Natural killer cell treated with Interleukin-12 subunit alpha and Interleukin-12 subunit beta and Interleukin-15 and Interleukin-18, amount 100 ng/mL, for 72 hours (primary cell): ENCODE results near the gene MRPL58. TPM values are rescaled to one million over a fixed set of nuclear protein-coding genes. Genes with fewer than 3 reads are reported as not detected.
A peak's percentile ranks its signal among the peaks of the same experiment; 100 is the strongest.
"Not testable (repeated sequence)": the region's sequence is repeated elsewhere in the genome, so short reads cannot be mapped to it uniquely, and the experiment has no call there.

Source experiments
- ATAC-seq, 2 donors: fragments of 150-1000 bp; cut with Tn5 transposase in 1 of 2; sonication (Bioruptor Pico), chemical (Tn5 transposase) in 1 of 2; 2 replicates each; pipeline ENCODE4 v1.10.0; 2021
- DNase-seq: peaks from one replicate; pipeline ENCODE4 v3.0.0; 2022; ENCODE audit warnings: low spot score
- H3K27ac Mint-ChIP-seq, 2 donors: 1 replicate in 1 of 2; 2 replicates in 1 of 2; pipeline ENCODE4 v1.8.0; 2022; ENCODE audit warnings: mixed read lengths in 2 of 2, mild to moderate bottlenecking in 1 of 2, moderate library complexity in 1 of 2
- H3K27me3 Mint-ChIP-seq, 2 donors: 1 replicate in 1 of 2; 2 replicates in 1 of 2; pipeline ENCODE4 v1.8.0; 2022; ENCODE audit warnings: mixed read lengths in 2 of 2
- H3K36me3 Mint-ChIP-seq: one replicate; pipeline ENCODE4 v1.8.0; 2022; ENCODE audit warnings: mixed read lengths
- H3K4me1 Mint-ChIP-seq, 2 donors: 1 replicate in 1 of 2; 2 replicates in 1 of 2; pipeline ENCODE4 v1.8.0; 2022; ENCODE audit warnings: low read depth in 2 of 2, mixed read lengths in 2 of 2, mild to moderate bottlenecking in 1 of 2
- H3K4me3 Mint-ChIP-seq: one replicate; pipeline ENCODE4 v1.8.0; 2022; ENCODE audit warnings: mixed read lengths
- H3K9me3 Mint-ChIP-seq: 2 replicates; pipeline ENCODE4 v1.8.0; 2022; ENCODE audit warnings: mixed read lengths
- total RNA-seq, 2 donors: library from RNA; stranded (reverse); gene quantifications; one replicate each; pipeline ENCODE4 v1.2.3, GENCODE V29; 2022

Gene MRPL58
- total RNA-seq, 2 donors from 2014 or later, result 46.6 to 61.8 TPM

DNA sequence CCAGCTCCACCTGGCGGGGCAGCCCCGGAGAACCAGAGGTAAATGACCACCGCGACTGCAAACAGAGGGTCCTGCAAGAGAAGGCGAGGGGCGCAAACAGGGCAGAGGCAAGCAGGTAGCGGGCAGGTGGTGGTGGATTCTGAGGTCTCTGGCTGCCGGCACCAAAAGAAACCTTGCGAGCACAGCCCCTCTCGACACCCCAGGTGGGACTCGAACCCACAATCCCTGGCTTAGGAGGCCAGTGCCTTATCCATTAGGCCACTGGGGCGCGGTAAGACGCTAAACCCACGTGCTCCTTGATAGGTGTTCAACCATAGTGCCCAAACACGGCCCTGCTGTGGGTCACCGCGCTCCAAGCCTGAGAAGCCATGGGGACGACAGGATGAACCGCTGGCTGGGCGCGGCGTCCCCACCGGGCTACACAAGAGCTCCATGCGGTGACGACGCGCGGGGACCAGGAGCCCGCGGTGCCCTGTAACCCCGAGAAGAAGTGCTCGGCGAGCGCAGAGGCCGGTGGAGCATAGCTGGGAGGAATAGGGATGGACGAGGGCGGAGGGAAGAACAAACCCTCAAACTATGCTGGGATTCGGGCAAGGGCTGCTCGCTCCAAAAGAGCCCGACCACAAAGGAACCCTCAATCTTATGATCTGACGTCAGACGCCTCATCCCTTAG is 21.9 kb downstream of the MRPL58 start:
- DNase-seq (peak; percentile 87), ATAC-seq (peak; percentile 81 to 84)
- Mint-ChIP-seq H3K27ac (peak overlapping the region; percentile 97), H3K4me1 (peaks cover 32 to 33% of the 10 kb centered on the region in 2 donors), H3K36me3 (peaks cover 11% of the 10 kb centered on the region), H3K9me3 (no peaks in the 10 kb centered on the region), H3K27me3 (peaks cover 0 to 5% of the 10 kb centered on the region in 2 donors), H3K4me3 (peak overlapping the region; percentile 97)

DNA sequence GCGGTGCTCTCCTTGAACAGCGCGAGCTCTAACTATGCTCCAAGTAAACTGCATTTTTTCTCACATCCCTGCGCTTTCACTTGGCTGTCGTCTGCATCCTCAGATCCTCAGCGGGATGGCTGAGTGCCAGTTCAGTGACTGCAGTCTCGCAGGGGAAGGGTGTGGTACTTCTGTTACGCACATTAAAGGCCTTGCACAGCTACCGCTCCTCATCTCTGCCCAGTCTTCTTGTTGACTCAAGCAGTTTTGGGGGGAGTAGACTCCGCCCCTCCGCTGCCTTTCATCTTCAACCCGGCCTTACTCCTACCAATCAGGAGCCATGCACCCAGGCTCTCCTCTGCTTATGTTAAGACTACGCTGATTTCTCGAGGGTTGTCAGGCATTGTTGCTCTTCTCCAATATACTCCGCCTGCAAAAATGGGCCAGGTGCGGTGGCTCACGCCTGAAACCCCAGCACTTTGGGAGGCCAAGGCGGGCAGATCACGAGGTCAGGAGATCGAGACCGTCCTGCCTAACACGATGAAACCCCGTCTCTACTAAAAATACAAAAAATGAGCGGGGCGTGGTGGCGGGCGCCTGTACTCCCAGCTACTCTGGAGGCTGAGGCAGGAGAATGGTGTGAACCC is 24.3 kb downstream of the MRPL58 start:
- no peaks in the 10 kb centered on the region for H3K9me3 Mint-ChIP-seq
- peaks cover 24% of the 10 kb centered on the region for H3K36me3 Mint-ChIP-seq
- ATAC-seq (no peak), DNase-seq (no peak)
- H3K4me3 Mint-ChIP-seq, result peak overlapping the region; percentile 30
- peak overlapping the region; percentile 31 to 44 for H3K27ac Mint-ChIP-seq
- H3K4me1 Mint-ChIP-seq, result peaks cover 32 to 37% of the 10 kb centered on the region in 2 donors
- peaks cover 0 to 5% of the 10 kb centered on the region in 2 donors for H3K27me3 Mint-ChIP-seq

DNA sequence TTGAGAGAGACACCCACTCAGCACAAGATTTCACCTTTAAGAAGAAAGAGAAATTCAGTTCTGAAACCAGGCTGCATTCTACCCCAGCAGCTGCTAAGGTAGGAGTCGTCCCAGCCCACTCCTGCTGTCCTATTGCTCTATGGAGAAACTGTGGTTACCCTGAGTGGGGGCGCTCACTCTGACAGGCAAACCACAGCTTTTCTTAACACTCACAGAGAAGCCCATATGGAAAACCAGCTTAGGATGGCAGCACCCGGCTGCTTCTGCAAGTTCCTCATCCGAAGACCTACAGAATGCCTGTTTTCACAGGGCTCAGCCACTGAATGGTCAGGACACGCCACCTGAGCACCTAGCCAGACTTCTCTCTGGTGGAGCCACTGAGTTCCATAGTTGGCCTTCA is 26.8 kb downstream of the MRPL58 start:
- no peak overlapping the region for H3K4me3 Mint-ChIP-seq
- DNase-seq (no peak), ATAC-seq (no peak)
- H3K27me3 Mint-ChIP-seq, result no peaks in the 10 kb centered on the region
- peaks cover 12 to 21% of the 10 kb centered on the region in 2 donors for H3K4me1 Mint-ChIP-seq
- H3K9me3 Mint-ChIP-seq, result no peaks in the 10 kb centered on the region
- no peak overlapping the region for H3K27ac Mint-ChIP-seq
- H3K36me3 Mint-ChIP-seq, result peaks cover 24% of the 10 kb centered on the region

DNA sequence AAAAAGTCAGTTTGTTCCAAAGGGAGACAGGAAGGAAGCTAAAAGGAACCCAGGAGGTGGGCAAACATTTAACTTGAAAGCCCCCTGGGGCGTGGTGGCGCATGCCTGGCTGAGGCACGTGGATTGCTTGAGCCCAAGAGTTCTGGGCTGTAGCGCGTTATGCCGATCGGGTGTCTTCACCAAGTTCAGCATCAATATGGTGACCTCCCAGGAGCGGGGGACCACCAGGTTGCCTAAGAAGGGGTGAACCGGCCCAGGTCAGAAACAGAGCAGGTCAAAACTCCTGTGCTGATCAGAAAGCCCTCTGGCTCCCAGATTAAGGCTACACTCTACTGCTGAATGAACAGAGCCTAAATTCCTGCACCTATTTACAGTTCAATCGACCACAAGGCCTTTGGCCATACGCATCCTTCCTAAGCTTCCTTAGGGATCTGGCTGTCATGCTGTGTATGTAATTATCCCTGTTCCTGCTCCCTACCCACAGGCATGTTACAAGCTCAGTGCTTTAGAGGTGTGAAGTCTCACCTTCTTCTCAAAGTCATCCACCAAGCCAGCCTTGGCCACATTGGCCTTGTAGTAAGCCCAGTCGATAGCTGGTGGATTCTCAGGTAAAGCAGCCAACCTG is 29.3 kb downstream of the MRPL58 start:
- Mint-ChIP-seq H3K9me3 (no peaks in the 10 kb centered on the region), H3K4me1 (peaks cover 20 to 23% of the 10 kb centered on the region in 2 donors), H3K36me3 (peaks cover 24% of the 10 kb centered on the region), H3K27ac (no peak overlapping the region), H3K4me3 (no peak overlapping the region), H3K27me3 (no peaks in the 10 kb centered on the region)
- DNase-seq, result no peak
- no peak for ATAC-seq

DNA sequence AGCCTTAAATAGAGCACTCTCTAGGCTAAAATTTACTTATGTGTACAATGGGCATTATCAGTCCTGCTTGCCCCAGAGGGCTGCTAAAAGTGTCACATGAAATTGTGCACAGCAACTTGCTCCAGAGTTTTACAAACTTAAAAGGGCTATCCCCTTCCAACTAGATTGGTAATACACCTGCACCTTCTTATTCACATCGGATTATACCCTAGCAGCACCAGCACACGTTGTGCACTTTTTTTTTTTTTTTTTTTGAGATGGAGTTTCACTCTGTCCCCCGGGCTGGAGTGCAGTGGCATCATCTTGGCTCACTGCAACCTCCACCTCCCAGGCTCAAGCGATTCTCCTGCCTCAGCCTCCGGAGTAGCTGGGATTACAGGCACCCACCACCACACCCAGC is 31.3 kb downstream of the MRPL58 start:
- H3K27me3 Mint-ChIP-seq, ATAC-seq, H3K27ac Mint-ChIP-seq, H3K9me3 Mint-ChIP-seq, DNase-seq, H3K4me3 Mint-ChIP-seq: not testable (repeated sequence)
- peaks cover 19% of the 10 kb centered on the region for H3K36me3 Mint-ChIP-seq
- H3K4me1 Mint-ChIP-seq, result peaks cover 33 to 34% of the 10 kb centered on the region in 2 donors

DNA sequence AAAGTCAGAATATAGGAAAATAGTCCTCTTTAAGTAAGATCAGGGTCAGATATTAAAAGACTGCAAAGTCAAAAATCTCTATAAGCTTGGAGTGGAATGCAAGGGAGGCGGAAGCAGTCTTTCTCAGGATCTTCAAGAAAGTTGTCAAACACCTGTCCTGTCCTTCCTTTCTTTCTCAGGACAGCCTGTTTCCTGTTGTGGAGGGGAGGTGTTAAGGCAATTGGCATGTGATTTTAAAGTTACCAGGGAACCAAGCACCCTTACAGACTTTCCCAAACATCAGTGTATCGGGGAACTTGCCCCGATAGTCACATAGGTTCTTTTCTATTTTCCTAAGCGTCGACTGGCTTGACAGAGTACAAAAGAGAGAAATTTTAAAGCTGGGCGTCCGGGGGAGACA is 32.2 kb downstream of the MRPL58 start:
- DNase-seq (no peak), ATAC-seq (no peak)
- Mint-ChIP-seq H3K27me3 (no peaks in the 10 kb centered on the region), H3K4me1 (peaks cover 33 to 39% of the 10 kb centered on the region in 2 donors), H3K36me3 (peaks cover 15% of the 10 kb centered on the region), H3K4me3 (peak overlapping the region; percentile 59), H3K27ac (peak overlapping the region; percentile 48 to 70), H3K9me3 (no peaks in the 10 kb centered on the region)

DNA sequence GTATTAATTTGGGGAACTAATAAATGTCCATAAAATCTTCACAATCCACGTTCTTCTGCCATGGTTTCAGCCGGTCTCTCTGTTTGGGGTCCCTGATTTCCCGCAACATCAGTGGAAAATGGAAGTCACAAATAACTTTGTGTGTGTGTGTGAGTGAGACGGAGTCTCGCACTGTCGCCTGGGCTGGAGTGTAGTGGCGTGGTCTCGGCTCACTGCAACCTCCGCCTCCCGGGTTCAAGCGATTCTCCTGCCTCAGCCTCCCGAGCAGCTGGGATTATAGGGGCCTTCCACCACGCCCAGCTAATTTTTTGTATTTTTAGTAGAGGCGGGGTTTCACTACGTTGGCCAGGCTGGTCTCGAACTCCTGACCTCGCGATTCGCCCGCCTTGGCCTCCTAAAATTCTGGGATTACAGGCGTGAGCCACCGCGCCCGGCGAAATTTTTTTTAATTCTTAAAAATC is 33.5 kb downstream of the MRPL58 start:
- H3K4me3 Mint-ChIP-seq, result peak overlapping the region; percentile 98
- H3K36me3 Mint-ChIP-seq, H3K9me3 Mint-ChIP-seq, ATAC-seq, DNase-seq, H3K27me3 Mint-ChIP-seq: not testable (repeated sequence)
- H3K4me1 Mint-ChIP-seq, result peaks cover 30 to 39% of the 10 kb centered on the region in 2 donors
- H3K27ac Mint-ChIP-seq, result peak overlapping the region; percentile 96 to 98

DNA sequence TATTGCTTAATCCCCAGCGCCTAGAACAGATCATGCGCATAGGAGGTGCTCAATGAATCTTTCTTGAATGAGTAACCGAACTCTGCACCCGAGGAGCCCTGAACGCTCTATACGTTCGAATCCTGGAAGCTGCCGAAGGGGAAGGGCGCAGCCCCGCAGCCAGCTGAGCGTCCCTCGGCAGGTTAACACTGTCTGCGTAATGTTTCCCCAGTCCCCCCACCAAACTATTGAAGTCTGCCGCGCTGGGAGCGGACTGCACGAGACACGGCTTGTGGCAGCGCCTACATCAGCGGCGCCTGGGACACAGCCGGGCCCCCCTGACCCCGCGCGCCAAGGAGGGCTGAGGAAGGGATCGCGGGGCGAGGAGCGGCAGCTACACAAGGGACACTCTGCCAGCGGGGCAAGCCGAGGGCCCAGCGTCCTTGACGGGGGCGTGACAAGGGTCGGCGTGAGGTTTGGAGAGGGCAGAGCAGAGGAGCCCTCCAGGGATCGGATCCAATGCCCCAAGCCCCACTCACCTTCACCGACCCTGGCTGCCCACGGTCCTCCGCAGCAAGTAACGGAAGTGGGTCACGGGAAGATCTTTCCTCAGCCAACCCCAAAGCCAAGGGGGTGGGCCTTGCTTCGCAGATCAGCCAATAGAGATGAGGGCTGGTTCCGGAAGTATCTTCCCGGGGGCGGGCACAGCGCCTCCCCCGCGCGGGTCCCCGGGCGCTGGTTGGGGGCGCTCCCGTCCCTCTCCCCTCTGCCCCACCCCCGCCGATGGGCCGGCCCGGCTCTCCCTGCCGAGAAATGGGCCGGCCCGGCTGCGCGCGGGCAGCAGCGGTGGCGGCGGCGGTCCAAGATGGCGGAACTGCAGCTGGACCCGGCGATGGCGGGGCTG is 34.2 kb downstream of the MRPL58 start, which contains the start of the genes ATP5PD and KCTD2:
Gene ATP5PD (minus strand): TSS at position 563 of the 883 bp plus-strand sequence. CDS start 4,319 bp downstream, outside the sequence.
Gene KCTD2 (plus strand): TSS at position 819 of the 883 bp plus-strand sequence. CDS start 26 bp downstream, at position 845.
- Mint-ChIP-seq H3K36me3 (peaks cover under 1% of the 10 kb centered on the region), H3K9me3 (no peaks in the 10 kb centered on the region), H3K4me3 (peak within 1 kb of the TSS; percentile 98), H3K27me3 (no peaks in the 10 kb centered on the region), H3K27ac (peak within 1 kb of the TSS; percentile 96 to 98), H3K4me1 (peaks cover 30 to 39% of the 10 kb centered on the region in 2 donors)
- peak; percentile 98 for ATAC-seq
- DNase-seq, result peak; percentile 97

DNA sequence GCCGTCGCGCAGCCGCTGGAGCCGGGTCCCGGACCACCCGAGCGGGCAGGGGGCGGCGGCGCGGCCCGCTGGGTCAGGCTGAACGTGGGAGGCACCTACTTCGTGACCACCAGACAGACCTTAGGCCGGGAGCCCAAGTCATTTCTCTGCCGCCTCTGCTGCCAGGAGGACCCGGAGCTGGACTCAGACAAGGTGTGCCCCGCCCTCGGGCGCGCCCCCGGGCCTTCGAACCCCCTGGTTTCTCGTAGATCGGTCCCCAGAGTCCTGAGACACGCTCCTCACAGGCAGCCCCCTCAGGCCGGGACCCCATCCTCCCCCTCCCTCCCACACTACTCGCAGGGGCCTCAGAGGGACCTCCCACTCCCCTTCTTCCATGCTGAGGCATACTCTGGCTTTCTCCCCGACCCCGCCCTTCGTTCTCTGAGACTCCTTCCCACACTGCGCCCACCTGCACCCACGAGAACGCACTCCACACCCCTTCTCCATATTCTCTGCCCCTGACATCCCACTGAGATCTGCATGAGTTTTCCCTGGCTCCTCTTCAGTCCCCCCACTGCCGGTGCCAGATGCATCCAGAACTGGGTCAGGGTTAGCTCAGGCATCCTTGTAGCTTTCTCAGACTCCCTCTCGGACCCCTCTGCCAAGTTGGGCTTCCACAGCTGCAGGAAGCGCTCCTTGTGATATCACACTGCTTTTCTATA is 35.1 kb downstream of the MRPL58 start:
- peak; percentile 68 for DNase-seq

DNA sequence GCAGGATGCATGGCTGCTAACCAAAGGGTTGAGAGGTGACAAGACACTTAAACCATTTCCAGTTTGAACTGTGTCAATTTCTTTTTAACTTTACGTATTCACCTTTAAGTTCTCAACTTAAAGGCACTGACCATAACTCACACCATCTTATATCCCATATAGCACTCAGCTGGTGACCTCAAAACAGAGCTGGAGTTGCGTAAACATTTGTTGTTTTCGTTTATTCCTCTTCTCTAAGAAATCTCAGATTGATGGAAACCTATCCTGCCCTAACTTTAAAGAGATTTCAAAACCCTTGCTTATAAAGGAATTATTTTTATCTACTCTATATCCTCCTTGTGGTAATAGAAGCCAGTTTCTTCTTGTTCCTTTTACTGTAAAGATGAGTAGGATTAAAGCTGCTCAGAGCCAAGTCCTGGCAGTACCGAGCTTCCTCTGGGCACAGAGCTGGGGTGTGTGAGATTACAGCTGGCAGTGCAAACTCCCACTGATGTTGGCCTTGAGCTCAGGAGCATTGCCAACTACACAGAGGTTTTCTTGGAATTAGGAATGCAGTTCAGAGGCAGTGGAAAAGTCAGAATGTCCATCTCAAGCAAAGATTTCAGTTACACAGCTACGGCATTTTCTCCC is 35.9 kb downstream of the MRPL58 start:
- H3K4me3 Mint-ChIP-seq, result peak overlapping the region; percentile 98
- peaks cover 30 to 39% of the 10 kb centered on the region in 2 donors for H3K4me1 Mint-ChIP-seq
- H3K27ac Mint-ChIP-seq, result peak overlapping the region; percentile 81 to 93
- H3K27me3 Mint-ChIP-seq, result no peaks in the 10 kb centered on the region
- peaks cover 12% of the 10 kb centered on the region for H3K36me3 Mint-ChIP-seq
- no peaks in the 10 kb centered on the region for H3K9me3 Mint-ChIP-seq
- ATAC-seq, result no peak
- no peak for DNase-seq

More for the DNA sequence above, 35.1 kb downstream of the MRPL58 start:
- Mint-ChIP-seq H3K4me1 (peaks cover 30 to 39% of the 10 kb centered on the region in 2 donors), H3K27me3 (no peaks in the 10 kb centered on the region), H3K27ac (peak overlapping the region; percentile 81 to 93), H3K4me3 (peak overlapping the region; percentile 98), H3K36me3 (peaks cover 7% of the 10 kb centered on the region), H3K9me3 (no peaks in the 10 kb centered on the region)
- peak in 1 of 2 donors; percentile 1 for ATAC-seq

DNA sequence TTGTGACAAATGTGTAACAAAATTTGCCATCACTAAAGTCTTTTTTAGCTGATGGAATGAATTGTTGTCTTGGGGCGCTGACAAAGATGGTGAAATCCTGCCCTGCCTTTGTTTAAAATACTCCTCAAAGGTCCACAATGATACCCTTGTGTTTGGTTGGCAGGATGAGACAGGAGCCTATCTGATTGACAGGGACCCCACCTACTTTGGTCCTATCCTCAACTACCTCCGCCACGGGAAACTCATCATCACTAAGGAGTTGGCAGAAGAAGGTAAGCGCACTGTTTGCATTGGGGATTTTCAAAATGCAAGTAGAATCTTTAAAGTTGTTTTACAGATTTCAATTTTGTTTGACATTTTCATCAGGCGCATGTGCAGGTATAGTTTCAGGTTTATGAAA is 36.6 kb downstream of the MRPL58 start:
- Mint-ChIP-seq H3K4me3 (peak overlapping the region; percentile 98), H3K36me3 (peaks cover 12% of the 10 kb centered on the region), H3K9me3 (no peaks in the 10 kb centered on the region), H3K27me3 (no peaks in the 10 kb centered on the region), H3K4me1 (peaks cover 30 to 39% of the 10 kb centered on the region in 2 donors), H3K27ac (peak overlapping the region in 1 of 2 donors; percentile 93)
- DNase-seq (no peak), ATAC-seq (no peak)

DNA sequence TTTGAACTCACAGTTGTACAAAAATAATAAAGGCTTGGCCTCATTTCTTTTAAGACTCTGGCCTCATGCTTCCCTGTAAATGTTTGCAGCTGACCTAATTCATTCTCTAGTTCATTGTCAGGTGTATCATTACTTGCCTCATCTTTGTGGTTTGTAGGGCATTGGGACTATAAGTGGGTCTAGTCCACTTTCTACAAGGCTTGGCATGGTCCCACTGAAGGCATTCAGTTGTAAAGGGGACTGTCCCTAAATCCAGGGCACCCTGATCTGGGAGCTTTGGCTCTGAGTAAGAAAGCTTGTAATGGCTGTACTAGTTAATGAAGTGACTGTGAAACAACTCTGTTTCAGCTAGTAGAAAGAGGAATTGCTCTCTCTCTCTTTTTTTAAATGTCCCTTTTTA is 37.2 kb downstream of the MRPL58 start:
- no peak for ATAC-seq
- H3K27ac Mint-ChIP-seq, result peak overlapping the region in 1 of 2 donors; percentile 93

More for the DNA sequence above, 37.2 kb downstream of the MRPL58 start:
- no peak overlapping the region for H3K4me3 Mint-ChIP-seq
- no peaks in the 10 kb centered on the region for H3K27me3 Mint-ChIP-seq
- DNase-seq, result no peak
- H3K9me3 Mint-ChIP-seq, result no peaks in the 10 kb centered on the region
- H3K4me1 Mint-ChIP-seq, result peaks cover 27 to 36% of the 10 kb centered on the region in 2 donors
- peaks cover 12% of the 10 kb centered on the region for H3K36me3 Mint-ChIP-seq
